H1 (cell line): ENCODE results near the gene PTPRJ. TPM values are rescaled to one million over a fixed set of nuclear protein-coding genes. Genes with fewer than 3 reads are reported as not detected.

Experiments
- CHD7 ChIP-seq: fragments of 300-600 bp; sonication (generic); IDR thresholded peaks from 2 replicates; pipeline ENCODE4 v1.7.1; 2012; ENCODE audit warnings: low read length, moderate library complexity, mild to moderate bottlenecking, inconsistent platforms; ENCODE audit not compliant: insufficient replicate concordance
- CTCF ChIP-seq, 3 experiments: IDR thresholded peaks; 1 replicate in 2 of 3; 2 replicates in 1 of 3; pipeline versions ENCODE4 v1.5.1 to v1.6.1; 2011; ENCODE audit warnings: low read length in 3 of 3, mild to moderate bottlenecking in 3 of 3, inconsistent platforms in 2 of 3, low read depth in 1 of 3, moderate library complexity in 1 of 3; ENCODE audit not compliant: insufficient read depth in 1 of 3; ENCODE audit errors: control extremely low read depth in 1 of 3
- POLR2A ChIP-seq, 2 experiments: IDR thresholded peaks; 1 replicate in 1 of 2; 2 replicates in 1 of 2; pipeline ENCODE4 v1.6.1; 2011; ENCODE audit warnings: low read depth in 2 of 2, low read length in 2 of 2, mild to moderate bottlenecking in 2 of 2; ENCODE audit errors: control extremely low read depth in 1 of 2
- RFX5 ChIP-seq: IDR thresholded peaks from 2 replicates; pipeline ENCODE4 v1.6.1; 2011; ENCODE audit warnings: low read depth, low read length, improper control_type of control experiment, borderline replicate concordance
- TAF1 ChIP-seq: IDR thresholded peaks from 2 replicates; pipeline ENCODE4 v1.6.1; 2011; ENCODE audit warnings: mild to moderate bottlenecking, low read depth, low read length
- YY1 ChIP-seq: IDR thresholded peaks from 2 replicates; pipeline ENCODE4 v1.6.1; 2011; ENCODE audit warnings: low read depth, mild to moderate bottlenecking, low read length
- polyA plus RNA-seq, 7 experiments: library from polyadenylated mRNA; depleted of rRNA in 3 of 7; stranded (reverse) in 5 of 7; unstranded in 2 of 7; fragments of >200 nt in 5 of 7; fragments of 200-250 nt in 2 of 7; gene quantifications; 1 replicate in 5 of 7; 2 replicates in 1 of 7; 4 replicates in 1 of 7; pipeline versions ENCODE4 v1.2.1 to v1.2.3, GENCODE V29; 2011 to 2013; ENCODE audit warnings: missing spikeins in 2 of 7, mixed read lengths in 2 of 7
- total RNA-seq: library from RNA; stranded (reverse); fragmentation: NEBNext Ultra II Directional; extraction: Animal tissue kit (Norgen Biotek cat#: 25700); gene quantifications from 2 replicates; pipeline ENCODE4 v1.2.1, GENCODE V29; 2021

PTPRJ gene
- total and polyA plus RNA-seq, 2 of the 8 experiments (the other 6 are each of a cell fraction or from before 2014, with no cell fraction given), result 4.4 to 22.6 TPM

GRCh38 chr11:48180627-48181026 is 200.3 kb downstream of the PTPRJ start (continued):
- no peak for TF ChIP-seq CHD7
- TF ChIP-seq CTCF (IDR thresholded peaks at IDR 0.05; ENCODE audit: control extremely low read depth in 1 of 3, insufficient read depth in 1 of 3, low read depth in 1 of 3, low read length in 3 of 3), result no peak
- TF ChIP-seq YY1, result no peak
- no peak for TF ChIP-seq TAF1
- TF ChIP-seq POLR2A (IDR thresholded peaks at IDR 0.05; ENCODE audit: control extremely low read depth in 1 of 2, low read depth in 2 of 2, low read length in 2 of 2), result no peak
- TF ChIP-seq RFX5, result no peak
